ENCODE results near the gene ASB1.
"Not testable (repeated sequence)": the region's sequence is repeated elsewhere in the genome, so short reads cannot be mapped to it uniquely, and the experiment has no call there.

Gene ASB1

DNA sequence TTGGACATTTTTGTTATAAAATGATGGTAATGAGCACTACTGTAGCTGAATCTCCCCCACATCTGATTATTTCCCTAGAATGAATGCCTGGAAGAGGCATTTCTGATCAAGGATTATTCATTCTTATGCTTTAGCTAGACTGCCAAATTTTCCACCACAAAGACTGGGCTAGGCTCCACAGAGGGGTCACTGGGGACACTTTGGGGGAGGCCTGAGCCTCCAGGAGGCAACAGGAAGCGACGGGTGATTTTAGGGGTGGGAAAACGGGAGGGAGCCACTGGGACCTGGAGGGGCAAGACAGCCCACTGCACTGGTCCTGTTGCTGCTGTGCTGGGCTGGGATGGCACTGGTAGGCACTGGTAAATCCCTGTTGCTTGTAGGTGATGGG is 2.4 kb upstream of the ASB1 start:
- DNase-seq = no peak

GRCh38 chr2:238425505-238425978 is 1.2 kb upstream of the ASB1 start:
- no peak for DNase-seq

GRCh38 chr2:238425979-238426567 is 654 bp upstream of the ASB1 start:
- no peak for DNase-seq

DNA sequence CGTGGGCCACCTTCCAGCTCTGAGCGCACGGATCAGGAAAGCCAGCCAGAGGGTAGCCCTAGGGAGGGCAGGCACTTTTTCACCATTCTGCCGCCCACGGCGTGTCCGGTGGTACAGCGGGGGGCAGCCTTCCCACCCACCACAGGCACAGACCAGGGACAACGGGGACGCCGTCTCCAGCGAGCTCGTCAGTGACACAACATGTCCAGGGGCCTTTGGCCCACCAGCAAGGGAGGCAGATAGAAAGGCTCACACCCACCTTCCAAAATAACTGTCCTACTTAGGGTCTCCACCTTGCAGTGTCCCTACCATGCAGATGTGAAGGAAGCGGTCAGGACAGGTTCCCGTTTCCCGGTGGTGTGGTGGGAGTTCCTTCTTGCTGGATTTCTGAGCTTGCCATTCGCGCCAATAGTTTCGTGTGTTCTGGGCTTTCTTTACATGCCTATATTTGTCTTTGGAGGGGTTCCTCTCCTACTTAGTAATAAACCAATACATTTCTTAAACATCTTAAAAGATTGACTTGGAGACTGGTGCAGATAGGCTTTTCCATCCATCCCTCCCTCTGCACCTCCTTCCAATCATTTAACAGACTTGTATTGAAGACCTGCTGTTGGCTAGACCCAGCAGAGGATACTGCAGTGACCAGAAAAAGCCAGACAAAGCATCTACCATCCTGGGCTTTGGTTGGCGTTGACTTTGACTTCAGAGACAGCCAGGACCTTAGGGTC is 872 bp downstream of the ASB1 start:
- no peak for DNase-seq

- no peak for DNase-seq
Measured at GRCh38 chr2:238428866-238429265, 2.1 kb downstream of the ASB1 start.

DNA sequence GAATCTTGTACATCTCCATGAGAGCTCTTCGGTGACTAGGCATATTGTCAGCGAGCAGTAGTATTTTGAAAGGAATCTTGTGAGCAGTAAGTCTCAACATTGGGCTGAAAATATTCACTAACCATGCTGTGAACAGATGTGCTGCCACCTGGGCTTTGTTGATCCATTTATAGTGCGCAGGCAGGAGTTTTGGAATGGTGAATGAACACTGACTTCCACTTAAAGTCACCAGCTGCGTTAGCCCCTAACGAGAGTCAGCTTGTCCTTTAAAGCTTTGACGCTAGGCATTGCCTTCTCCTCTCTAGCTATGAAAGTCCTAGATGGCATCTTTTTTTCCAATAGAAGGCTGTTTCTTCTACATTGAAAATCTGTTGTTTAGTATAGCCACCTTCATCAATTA is 4.1 kb downstream of the ASB1 start:
- DNase-seq = no peak

GRCh38 chr2:238431456-238431855 is 4.7 kb downstream of the ASB1 start:
- DNase-seq = no peak

DNA sequence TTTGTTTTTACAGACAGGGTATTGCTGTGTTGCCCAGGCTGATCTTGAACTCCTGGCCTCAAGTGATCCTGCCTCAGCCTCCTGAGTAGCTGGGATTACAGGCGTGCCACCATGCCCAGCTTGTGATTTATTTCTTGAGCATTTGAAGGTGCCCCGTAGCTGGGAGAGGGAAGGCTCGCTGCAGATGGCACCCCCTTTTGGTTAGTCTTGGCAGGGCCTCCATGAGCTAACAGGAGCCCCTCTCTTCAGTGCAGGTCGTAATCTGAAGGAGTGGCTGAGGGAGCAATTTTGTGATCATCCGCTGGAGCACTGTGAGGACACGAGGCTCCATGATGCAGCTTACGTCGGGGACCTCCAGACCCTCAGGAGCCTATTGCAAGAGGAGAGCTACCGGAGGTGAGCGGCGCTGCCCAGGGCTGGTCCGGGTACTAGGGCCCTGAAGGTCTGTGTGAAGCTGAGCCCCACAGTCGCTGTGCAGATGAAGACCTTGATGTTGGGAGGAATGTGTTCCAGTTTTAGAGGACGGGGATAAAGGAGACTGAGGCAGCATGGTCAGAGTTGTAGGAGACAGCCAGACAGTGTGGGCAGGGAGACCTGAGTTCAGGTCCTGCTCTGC is 6.7 kb downstream of the ASB1 start:
- no peak for DNase-seq

DNA sequence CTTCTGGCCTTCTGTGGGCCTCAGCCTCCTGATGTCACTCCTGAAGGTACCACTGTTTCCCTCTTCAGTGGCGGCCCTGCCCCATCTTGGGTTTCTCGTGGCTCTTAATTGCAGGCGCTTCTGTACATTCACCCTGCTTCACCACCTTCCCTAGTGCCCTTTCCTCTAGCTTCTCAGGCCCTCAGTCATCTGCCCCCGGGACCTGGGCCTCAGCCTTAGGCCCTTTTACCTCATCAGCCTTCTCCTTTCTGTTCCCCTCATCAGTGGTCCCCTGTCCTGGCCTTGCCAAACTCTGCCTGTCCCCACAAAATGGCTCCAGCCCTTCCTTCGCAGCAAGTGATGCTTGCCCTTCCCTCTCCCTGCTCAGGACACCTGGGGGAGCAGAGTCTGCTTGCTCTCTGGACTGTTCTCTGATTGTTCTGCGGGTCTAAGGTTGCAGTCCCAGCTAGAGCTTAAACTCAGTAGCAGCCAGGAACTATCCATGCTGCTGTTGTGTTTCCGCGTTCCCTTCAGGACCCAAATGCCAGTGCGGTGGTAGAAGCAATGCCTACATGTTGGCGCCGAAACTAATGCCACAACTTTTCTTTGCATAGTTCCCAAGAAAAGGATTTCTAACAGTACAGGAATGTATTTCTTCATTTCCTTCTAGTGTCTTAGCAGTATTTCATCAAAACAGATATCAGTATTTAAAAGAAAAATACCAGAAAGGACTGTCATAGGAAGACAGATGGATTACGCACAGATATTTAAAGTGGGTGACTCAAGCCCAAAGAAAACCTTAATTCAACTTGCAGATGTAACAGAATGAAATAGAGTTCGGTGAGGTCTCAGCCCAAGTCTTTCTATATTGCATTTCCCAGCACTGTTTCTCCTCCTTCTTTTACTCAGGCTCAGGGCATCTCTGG is 7.5 kb downstream of the ASB1 start:
- no peak for DNase-seq

GRCh38 chr2:238434846-238435751 is 8.4 kb downstream of the ASB1 start:
- DNase-seq = no peak

- no peak for DNase-seq
Measured at GRCh38 chr2:238435752-238436096, 9.0 kb downstream of the ASB1 start.

DNA sequence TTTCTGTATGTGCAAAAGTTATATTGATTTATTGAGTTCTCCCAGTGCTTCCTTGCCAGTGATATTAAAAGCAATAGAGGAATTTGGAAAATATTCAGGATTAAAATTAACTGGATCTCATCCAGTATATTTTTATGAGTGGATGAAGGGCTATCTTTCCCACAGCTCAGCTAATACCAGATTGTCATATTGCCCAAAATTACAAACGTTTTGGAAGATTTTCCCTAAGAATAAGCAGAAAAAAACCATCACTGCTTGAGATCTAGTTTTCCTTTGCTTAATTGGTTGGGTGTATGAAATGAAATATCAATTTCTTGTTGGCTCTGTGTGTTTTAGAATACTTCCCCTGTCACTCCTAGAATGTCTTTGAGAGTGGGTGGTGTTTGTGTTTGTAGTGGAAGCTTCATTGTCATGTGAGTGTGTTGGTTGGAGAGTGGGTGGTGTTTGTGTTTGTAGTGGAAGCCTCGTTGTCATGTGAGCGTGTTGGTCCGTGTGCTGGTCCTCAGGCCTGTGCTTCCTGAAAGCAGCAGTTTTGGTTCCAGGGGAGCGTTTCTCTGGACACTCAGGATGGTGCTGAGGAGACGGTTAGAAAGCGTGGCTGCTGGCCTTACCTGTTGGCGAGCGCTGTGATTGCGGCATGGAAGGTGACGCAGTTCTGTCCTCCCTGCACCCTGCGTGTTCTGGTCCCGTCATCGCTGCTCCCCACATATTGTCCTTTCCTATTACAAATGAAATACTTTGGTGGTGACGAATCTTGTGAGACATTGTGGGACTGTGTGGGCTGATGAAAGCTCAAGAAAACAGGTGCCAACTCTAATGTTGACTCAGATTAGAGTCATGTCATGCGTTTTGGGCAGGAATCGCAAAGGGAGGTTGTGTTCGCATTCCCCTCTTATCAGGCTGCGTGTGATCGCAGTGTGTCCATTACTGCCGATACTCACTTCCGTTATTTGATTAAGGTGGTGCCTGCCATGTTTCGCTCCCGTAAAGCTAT is 12.4 kb downstream of the ASB1 start:
- DNase-seq = no peak

DNA sequence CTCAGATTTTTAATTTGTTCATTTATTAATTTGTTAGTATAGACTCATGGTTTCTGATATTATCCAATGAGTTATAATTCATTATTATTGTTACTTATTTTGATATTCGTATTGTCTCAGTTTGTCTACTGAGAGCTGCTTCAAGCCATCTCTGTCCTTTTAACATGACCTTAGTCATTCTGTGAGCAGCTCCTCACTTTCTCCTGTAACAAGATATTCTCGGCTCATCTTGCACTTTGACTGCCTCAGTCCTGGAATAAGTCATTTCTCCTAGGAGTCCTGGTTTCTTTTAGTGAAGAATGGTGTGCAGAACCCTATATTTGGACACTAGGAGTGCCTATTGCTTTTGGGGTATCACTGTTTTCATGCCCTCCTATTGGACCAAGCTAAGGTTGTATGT is 13.2 kb downstream of the ASB1 start:
- DNase-seq = no peak

GRCh38 chr2:238440331-238440730 is 13.6 kb downstream of the ASB1 start:
- DNase-seq = no peak

DNA sequence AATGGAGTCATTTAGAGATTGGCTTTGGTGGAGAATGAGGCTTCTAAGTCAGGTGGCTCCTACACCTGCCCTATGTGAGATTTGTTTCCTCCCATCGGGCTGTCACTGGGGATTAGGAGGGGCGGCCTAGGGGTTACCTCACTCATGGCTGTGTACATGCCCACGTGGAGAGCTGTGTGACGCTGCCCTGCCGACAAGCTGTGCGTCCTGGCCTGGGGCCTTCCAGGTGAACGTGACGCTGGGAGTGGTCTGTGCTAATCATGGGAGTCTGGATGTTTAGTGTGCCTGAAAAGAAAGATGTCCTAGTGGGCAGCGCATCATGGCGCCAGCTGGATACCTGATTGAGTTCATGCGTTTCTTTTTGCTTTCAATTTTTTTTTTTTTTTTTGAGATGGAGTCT is 14.0 kb downstream of the ASB1 start:
- no peak for DNase-seq

GRCh38 chr2:238441262-238442114 is 14.8 kb downstream of the ASB1 start:
- DNase-seq = no peak

- DNase-seq = not testable (repeated sequence)
Measured at GRCh38 chr2:238442257-238442656, 15.5 kb downstream of the ASB1 start.

GRCh38 chr2:238444242-238444641 is 17.5 kb downstream of the ASB1 start:
- no peak for DNase-seq

DNA sequence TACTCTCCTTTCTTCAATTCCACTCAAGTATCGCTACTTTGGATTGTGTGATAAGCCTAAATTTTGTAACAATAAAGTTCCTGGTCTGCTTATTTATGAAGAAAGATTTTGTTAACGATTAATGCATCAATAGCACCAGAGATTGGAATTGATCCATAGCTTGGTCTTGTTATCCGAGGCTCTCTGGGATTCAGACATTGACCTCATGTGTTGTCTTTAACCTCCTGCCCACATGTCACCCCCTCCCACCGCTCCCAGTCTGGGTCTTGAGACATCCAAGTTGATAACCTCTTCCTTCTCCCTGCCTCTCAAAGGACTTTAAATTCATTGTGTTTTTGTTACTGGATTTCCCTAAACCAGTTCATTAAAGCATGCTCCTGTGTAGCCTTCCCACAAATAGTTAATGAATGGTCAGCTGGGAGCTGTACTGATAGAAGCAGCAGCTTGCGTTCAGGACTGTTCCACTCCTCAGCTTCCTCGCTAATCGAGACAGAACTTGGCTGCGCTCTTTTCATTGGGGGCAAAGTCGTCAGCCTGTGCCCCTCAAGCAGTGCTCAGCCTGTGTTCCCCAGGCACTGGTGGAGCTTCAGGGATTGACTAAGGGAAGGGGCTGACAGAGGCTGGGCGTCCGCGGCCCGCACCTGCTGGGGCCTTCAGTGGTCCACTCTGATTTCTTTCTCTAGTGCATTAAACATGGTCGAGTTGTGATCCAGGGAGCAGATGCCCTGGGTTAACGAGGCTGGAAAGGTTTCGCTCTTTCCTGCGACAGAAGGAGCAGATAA is 18.9 kb downstream of the ASB1 start:
- no peak for DNase-seq
